H9 (cell line): Measurements from ENCODE around the gene PACSIN2. TPM values are rescaled to one million over a fixed set of nuclear protein-coding genes. Genes with fewer than 3 reads are reported as not detected.
A peak's percentile ranks its signal among the peaks of the same experiment; 100 is the strongest.

Experiments used
- DNase-seq: peaks from one replicate; pipeline ENCODE4 v3.0.0-alpha.2; 2017
- H2AFZ ChIP-seq: one replicate; pipeline ENCODE4 v1.6.1; 2013; ENCODE audit warnings: mild to moderate bottlenecking, low read length, control low read depth, moderate library complexity
- H2AK5ac ChIP-seq: 2 replicates; pipeline ENCODE4 v1.6.1; 2013; ENCODE audit warnings: low read length, control low read depth, mixed read lengths; ENCODE audit not compliant: insufficient read length
- H2BK120ac ChIP-seq: one replicate; pipeline ENCODE4 v1.6.1; 2013; ENCODE audit warnings: low read depth, mild to moderate bottlenecking, low read length, control low read depth, inconsistent platforms; ENCODE audit not compliant: poor library complexity, severe bottlenecking
- H2BK12ac ChIP-seq: 2 replicates; pipeline ENCODE4 v1.6.1; 2013; ENCODE audit warnings: low read length, control low read depth, mixed read lengths, low read depth; ENCODE audit not compliant: insufficient read length
- H2BK15ac ChIP-seq: 2 replicates; pipeline ENCODE4 v1.6.1; 2013; ENCODE audit warnings: low read depth, low read length, control low read depth
- H2BK20ac ChIP-seq: one replicate; pipeline ENCODE4 v1.6.1; 2013; ENCODE audit warnings: low read depth, mild to moderate bottlenecking, low read length, control low read depth, inconsistent platforms; ENCODE audit not compliant: poor library complexity, severe bottlenecking
- H2BK5ac ChIP-seq: 2 replicates; pipeline ENCODE4 v1.6.1; 2013; ENCODE audit warnings: low read length, control low read depth, mixed read lengths; ENCODE audit not compliant: insufficient read length
- H3K14ac ChIP-seq: 2 replicates; pipeline ENCODE4 v1.6.1; 2013; ENCODE audit warnings: low read length, control low read depth; ENCODE audit not compliant: insufficient read depth
- H3K18ac ChIP-seq: 2 replicates; pipeline ENCODE4 v1.6.1; 2013; ENCODE audit warnings: low read depth, mild to moderate bottlenecking, mixed read lengths, low read length, control low read depth; ENCODE audit not compliant: insufficient read length
- H3K23ac ChIP-seq: 2 replicates; pipeline ENCODE4 v1.6.1; 2013; ENCODE audit warnings: low read length, control low read depth, mixed read lengths, low read depth; ENCODE audit not compliant: insufficient read length
- H3K23me2 ChIP-seq: 2 replicates; pipeline ENCODE4 v1.6.1; 2013; ENCODE audit warnings: low read depth, mild to moderate bottlenecking, mixed read lengths, low read length, control low read depth; ENCODE audit not compliant: insufficient read length, poor library complexity, severe bottlenecking
- H3K27ac ChIP-seq: 2 replicates; pipeline ENCODE4 v1.5.1; 2013; ENCODE audit warnings: low read length, control low read depth, mixed read lengths, low read depth; ENCODE audit not compliant: insufficient read length
- H3K27me3 ChIP-seq: 2 replicates; pipeline ENCODE4 v1.6.1; 2013; ENCODE audit warnings: low read length, control low read depth, inconsistent platforms; ENCODE audit not compliant: insufficient read depth
- H3K4ac ChIP-seq: 2 replicates; pipeline ENCODE4 v1.6.1; 2013; ENCODE audit warnings: low read depth, mild to moderate bottlenecking, control low read depth, inconsistent platforms, low read length, moderate library complexity
- H3K4me1 ChIP-seq: 2 replicates; pipeline ENCODE4 v1.6.1; 2013; ENCODE audit warnings: low read length, control low read depth, inconsistent platforms; ENCODE audit not compliant: insufficient read depth
- H3K4me2 ChIP-seq: 2 replicates; pipeline ENCODE4 v1.6.1; 2013; ENCODE audit warnings: low read length, control low read depth, mixed read lengths; ENCODE audit not compliant: insufficient read length, insufficient read depth
- H3K56ac ChIP-seq: 2 replicates; pipeline ENCODE4 v1.6.1; 2013; ENCODE audit warnings: low read depth, mild to moderate bottlenecking, mixed read lengths, low read length, control low read depth; ENCODE audit not compliant: insufficient read length
- H3K79me1 ChIP-seq: 2 replicates; pipeline ENCODE4 v1.6.1; 2013; ENCODE audit warnings: low read depth, mild to moderate bottlenecking, moderate library complexity, low read length, control low read depth, inconsistent platforms; ENCODE audit not compliant: insufficient read depth, poor library complexity, severe bottlenecking
- H3K79me2 ChIP-seq: 2 replicates; pipeline ENCODE4 v1.6.1; 2013; ENCODE audit warnings: low read length, control low read depth, inconsistent platforms; ENCODE audit not compliant: insufficient read depth
- H3K9ac ChIP-seq: 2 replicates; pipeline ENCODE4 v1.6.1; 2013; ENCODE audit warnings: low read length, control low read depth, mixed read lengths; ENCODE audit not compliant: insufficient read length; ENCODE audit errors: extremely low read depth
- H3K9me3 ChIP-seq: one replicate; pipeline ENCODE4 v1.6.1; 2013; ENCODE audit warnings: low read depth, low read length, inconsistent platforms; ENCODE audit not compliant: control insufficient read depth
- H3T11ph ChIP-seq: one replicate; pipeline ENCODE4 v1.6.1; 2013; ENCODE audit warnings: mild to moderate bottlenecking, low read length, control low read depth, inconsistent platforms
- H4K20me1 ChIP-seq: one replicate; pipeline ENCODE4 v1.6.1; 2013; ENCODE audit not compliant: control insufficient read depth, insufficient read length, insufficient read depth
- H4K5ac ChIP-seq: 2 replicates; pipeline ENCODE4 v1.6.1; 2013; ENCODE audit warnings: low read depth, mild to moderate bottlenecking, mixed read lengths, low read length, control low read depth; ENCODE audit not compliant: insufficient read length
- H4K8ac ChIP-seq: replicated peaks from 2 replicates; pipeline ENCODE4 v1.6.1; 2013; ENCODE audit warnings: low read length, control low read depth, mixed read lengths, low read depth; ENCODE audit not compliant: insufficient read length
- H4K91ac ChIP-seq: 2 replicates; pipeline ENCODE4 v1.6.1; 2013; ENCODE audit warnings: low read depth, mild to moderate bottlenecking, moderate library complexity, mixed read lengths, low read length, control low read depth; ENCODE audit not compliant: insufficient read length
- H3K27ac Mint-ChIP-seq, 3 experiments: 2 replicates in 2 of 3; 3 replicates in 1 of 3; pipeline ENCODE4 v1.8.0; 2020 to 2021; ENCODE audit warnings: mixed read lengths in 3 of 3, mild to moderate bottlenecking in 1 of 3, moderate library complexity in 1 of 3
- H3K27me3 Mint-ChIP-seq: 2 replicates; pipeline ENCODE4 v1.8.0; 2021; ENCODE audit warnings: low read depth, mild to moderate bottlenecking, moderate library complexity, mixed read lengths
- H3K36me3 Mint-ChIP-seq, 3 experiments: 2 replicates in 2 of 3; 3 replicates in 1 of 3; pipeline ENCODE4 v1.8.0; 2020 to 2021; ENCODE audit warnings: low read depth in 3 of 3, mixed read lengths in 3 of 3; ENCODE audit not compliant: insufficient read depth in 1 of 3
- H3K4me1 Mint-ChIP-seq, 2 experiments: 2 replicates each; pipeline ENCODE4 v1.8.0; 2020; ENCODE audit warnings: mixed read lengths in 2 of 2
- H3K4me3 Mint-ChIP-seq, 2 experiments: 2 replicates in 1 of 2; 3 replicates in 1 of 2; pipeline ENCODE4 v1.8.0; 2020 to 2021; ENCODE audit warnings: mild to moderate bottlenecking in 2 of 2, mixed read lengths in 2 of 2, moderate library complexity in 1 of 2
- H3K9me3 Mint-ChIP-seq, 2 experiments: 2 replicates in 1 of 2; 3 replicates in 1 of 2; pipeline ENCODE4 v1.8.0; 2020; ENCODE audit warnings: mild to moderate bottlenecking in 2 of 2, mixed read lengths in 2 of 2, moderate library complexity in 1 of 2
- WGBS: extraction: QIAGEN DNeasy Blood & Tissue Kit; methylation state at CpG from one replicate; pipeline ENCODE4 v1.1.7; 2013; ENCODE audit warnings: missing lambda C conversion rate, low lambda C conversion rate, mixed read lengths; ENCODE audit not compliant: insufficient read length; ENCODE audit errors: extremely low coverage; 5-methylcytosine and 5-hydroxymethylcytosine counted together
- total RNA-seq: library from RNA; stranded (reverse); gene quantifications from 2 replicates; pipeline ENCODE4 v1.2.1, GENCODE V29; 2021
- TF ChIP-seq, protein P1 (sequence below): fragments of 200-600 bp; sonication (generic); conservative IDR thresholded peaks from 3 replicates; pipeline ENCODE4 v1.8.0; 2021; ENCODE audit warnings: antibody characterized with exemption, mild to moderate bottlenecking

Gene PACSIN2
- total RNA-seq, 1 experiment from 2014 or later = 62.3 TPM

- Mint-ChIP-seq H3K4me1 (peaks cover 4 to 5% of the 10 kb centered on the region in 2 experiments), H3K27me3 (peaks cover 28% of the 10 kb centered on the region), H3K9me3 (no peaks in the 10 kb centered on the region; a peak in 1 of 5 replicates), H3K27ac (no peak overlapping the region), H3K36me3 (no peaks in the 10 kb centered on the region), H3K4me3 (peak overlapping the region; percentile 80 to 90)
- Histone ChIP-seq H2AFZ (no peak overlapping the region), H2BK5ac (no peak overlapping the region), H3K14ac (no peak overlapping the region), H4K8ac (no peak overlapping the region), H3K18ac (no peak overlapping the region), H3K9ac (no peak overlapping the region), H4K91ac (no peak overlapping the region), H3K4ac (no peak overlapping the region), H3K9me3 (no peaks in the 10 kb centered on the region), H2BK12ac (no peak overlapping the region), H2BK20ac (no peak overlapping the region), H3K79me2 (no peaks in the 10 kb centered on the region), H3K27ac (no peak overlapping the region), H3K56ac (no peak overlapping the region), H3K79me1 (no peaks in the 10 kb centered on the region), H2BK15ac (no peak overlapping the region), H2BK120ac (no peak overlapping the region), H3T11ph (no peak overlapping the region), H3K23ac (no peak overlapping the region), H2AK5ac (no peak overlapping the region), H4K20me1 (peaks cover 4% of the 10 kb centered on the region), H3K27me3 (peaks cover 3% of the 10 kb centered on the region; the same call in 1 of the 2 replicates), H3K23me2 (peaks cover 6% of the 10 kb centered on the region), H3K4me2 (peak overlapping the region; percentile 99), H4K5ac (no peak overlapping the region), H3K4me1 (no peaks in the 10 kb centered on the region)
- DNase-seq = no peak
- WGBS = no CpG with 5 or more reads among the region's 4 CpGs
- TF ChIP-seq, protein P1, sequence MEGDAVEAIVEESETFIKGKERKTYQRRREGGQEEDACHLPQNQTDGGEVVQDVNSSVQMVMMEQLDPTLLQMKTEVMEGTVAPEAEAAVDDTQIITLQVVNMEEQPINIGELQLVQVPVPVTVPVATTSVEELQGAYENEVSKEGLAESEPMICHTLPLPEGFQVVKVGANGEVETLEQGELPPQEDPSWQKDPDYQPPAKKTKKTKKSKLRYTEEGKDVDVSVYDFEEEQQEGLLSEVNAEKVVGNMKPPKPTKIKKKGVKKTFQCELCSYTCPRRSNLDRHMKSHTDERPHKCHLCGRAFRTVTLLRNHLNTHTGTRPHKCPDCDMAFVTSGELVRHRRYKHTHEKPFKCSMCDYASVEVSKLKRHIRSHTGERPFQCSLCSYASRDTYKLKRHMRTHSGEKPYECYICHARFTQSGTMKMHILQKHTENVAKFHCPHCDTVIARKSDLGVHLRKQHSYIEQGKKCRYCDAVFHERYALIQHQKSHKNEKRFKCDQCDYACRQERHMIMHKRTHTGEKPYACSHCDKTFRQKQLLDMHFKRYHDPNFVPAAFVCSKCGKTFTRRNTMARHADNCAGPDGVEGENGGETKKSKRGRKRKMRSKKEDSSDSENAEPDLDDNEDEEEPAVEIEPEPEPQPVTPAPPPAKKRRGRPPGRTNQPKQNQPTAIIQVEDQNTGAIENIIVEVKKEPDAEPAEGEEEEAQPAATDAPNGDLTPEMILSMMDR = no peak
Observed at GRCh38 chr22:42855721-42856120, 159.2 kb downstream of the PACSIN2 start.
